GM19025 (cell line): Measurements from ENCODE around the gene CCR9.
"Not testable (repeated sequence)": the region's sequence is repeated elsewhere in the genome, so short reads cannot be mapped to it uniquely, and the experiment has no call there.

Source experiments
- ATAC-seq: cut with Tn5 transposase; IDR thresholded peaks from one replicate; pipeline ENCODE4 v1.9.1; 2021; ENCODE audit warnings: mild to moderate bottlenecking, low read depth, moderate library complexity; ENCODE audit not compliant: unreplicated experiment

CCR9 gene, protein sequence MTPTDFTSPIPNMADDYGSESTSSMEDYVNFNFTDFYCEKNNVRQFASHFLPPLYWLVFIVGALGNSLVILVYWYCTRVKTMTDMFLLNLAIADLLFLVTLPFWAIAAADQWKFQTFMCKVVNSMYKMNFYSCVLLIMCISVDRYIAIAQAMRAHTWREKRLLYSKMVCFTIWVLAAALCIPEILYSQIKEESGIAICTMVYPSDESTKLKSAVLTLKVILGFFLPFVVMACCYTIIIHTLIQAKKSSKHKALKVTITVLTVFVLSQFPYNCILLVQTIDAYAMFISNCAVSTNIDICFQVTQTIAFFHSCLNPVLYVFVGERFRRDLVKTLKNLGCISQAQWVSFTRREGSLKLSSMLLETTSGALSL

DNA sequence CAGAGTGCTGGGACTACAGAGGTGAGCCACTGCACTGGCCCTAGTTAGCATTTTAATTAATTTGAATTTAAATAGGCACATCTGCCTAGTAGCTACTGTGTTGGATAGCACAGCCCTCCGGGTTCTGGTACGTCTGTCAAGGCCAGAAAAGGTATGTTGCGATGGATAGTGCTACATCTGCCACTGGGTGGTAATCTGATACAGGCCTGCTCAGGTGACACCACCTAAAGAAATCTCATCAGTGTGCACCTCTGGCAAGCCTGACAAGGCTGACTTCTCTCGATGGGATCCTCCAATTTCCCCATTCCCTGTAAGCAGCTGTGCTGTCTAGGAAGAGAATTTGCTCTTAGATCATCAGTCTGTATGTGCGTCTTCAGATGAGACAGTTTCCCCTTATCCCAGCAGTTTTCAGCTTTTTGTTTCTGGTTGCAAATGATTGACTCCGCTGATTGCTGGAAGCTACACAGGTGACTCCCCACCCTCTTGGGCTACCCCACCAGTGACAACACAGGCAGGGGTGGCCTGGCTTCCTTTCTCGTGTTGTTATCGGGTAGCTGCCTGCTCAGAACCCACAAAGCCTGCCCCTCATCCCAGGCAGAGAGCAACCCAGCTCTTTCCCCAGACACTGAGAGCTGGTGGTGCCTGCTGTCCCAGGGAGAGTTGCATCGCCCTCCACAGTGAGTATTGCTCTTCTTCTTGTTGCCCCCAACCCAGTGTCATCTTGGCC lies at the start of gene CCR9:
Gene CCR9, plus strand, starts transcription at position 565 of the 727 bp plus-strand sequence. CDS start 8,391 bp downstream, outside the sequence.
- no peak for ATAC-seq

DNA sequence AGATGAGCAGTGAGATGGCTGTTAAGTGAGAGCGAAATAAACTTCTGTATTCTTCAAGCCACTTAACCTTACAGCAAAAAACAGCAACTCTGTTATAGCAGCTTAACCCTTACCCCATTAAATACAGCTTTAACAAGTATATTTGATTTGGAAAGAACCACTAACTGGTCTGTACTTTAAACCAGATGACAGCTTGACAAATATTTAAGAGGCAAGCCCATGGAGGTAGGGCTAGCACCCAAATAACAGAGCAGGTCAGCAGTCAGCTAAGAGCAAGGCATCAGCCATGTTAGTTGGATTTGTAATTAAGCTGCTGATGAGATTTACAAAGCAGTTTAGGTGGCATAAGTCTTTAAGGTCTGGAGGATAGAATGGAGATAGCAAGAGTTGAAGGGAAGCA lies 47.9 kb upstream of the CCR9 start:
- no peak for ATAC-seq

DNA sequence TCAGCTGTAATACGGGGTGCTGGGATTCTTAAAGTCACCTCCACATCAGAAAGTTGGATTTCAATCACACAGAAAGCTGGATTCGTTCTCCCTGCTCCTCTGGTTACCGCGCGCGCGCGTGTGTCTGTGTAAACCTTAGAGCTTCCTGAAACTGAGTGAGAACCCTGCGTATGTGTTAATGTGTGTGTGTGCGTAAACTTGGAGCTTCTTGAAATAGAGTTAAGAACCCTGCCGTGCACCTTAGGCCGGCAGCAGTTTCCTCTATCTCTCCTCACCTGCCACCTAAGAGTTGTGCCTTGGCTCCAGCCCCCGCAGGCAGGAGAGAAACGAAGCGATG lies 45.0 kb upstream of the CCR9 start:
- ATAC-seq = peak; percentile 17

- peak; percentile 96 for ATAC-seq
Observed at GRCh38 chr3:45841757-45842491, 44.4 kb upstream of the CCR9 start, which contains the start of gene LZTFL1. Gene LZTFL1, minus strand, starts transcription at chr3:45842119. Its CDS starts 128 bp downstream, at chr3:45841991.

- ATAC-seq = no peak
Observed at GRCh38 chr3:45842851-45843625, 43.3 kb upstream of the CCR9 start.

GRCh38 chr3:45844616-45845015 lies 41.7 kb upstream of the CCR9 start:
- ATAC-seq = no peak

DNA sequence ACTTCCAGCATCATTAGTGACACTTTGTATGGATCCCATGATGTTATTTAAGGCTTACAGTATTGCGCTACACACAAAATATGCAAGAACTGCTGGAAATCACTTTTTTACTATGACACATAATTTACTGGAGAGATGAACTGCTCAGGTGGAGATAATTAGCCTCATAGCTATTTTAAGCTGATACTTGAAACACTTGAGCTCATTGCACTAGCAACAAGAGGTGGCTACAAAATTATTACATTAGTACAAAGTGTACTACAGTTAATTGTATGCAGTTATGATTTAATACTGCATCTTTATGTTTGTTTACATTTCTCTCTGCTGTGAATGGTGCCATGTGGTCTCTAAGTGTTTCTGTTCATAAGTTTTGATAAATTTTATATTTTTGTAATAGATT lies 38.0 kb upstream of the CCR9 start:
- ATAC-seq = no peak

GRCh38 chr3:45852828-45853227 lies 33.5 kb upstream of the CCR9 start:
- ATAC-seq = no peak

- not testable (repeated sequence) for ATAC-seq
Observed at GRCh38 chr3:45856323-45856722, 30.0 kb upstream of the CCR9 start.

DNA sequence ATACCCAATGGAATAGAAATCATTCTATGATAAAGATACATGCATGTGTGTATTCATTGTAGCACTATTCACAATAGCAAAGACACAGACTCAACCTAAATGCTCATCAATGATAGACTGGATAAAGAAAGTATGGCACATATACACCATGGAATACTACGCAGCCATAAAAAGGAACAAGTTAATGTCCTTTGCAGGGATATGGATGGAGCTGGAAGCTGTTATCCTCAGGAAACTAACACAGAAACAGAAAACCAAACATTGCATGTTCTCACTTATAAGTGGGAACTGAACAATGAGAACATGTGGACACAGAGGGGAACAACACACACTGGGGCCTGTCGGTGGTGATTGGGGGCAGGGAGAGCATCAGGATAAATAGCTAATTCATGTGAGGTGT lies 29.3 kb upstream of the CCR9 start:
- not testable (repeated sequence) for ATAC-seq

DNA sequence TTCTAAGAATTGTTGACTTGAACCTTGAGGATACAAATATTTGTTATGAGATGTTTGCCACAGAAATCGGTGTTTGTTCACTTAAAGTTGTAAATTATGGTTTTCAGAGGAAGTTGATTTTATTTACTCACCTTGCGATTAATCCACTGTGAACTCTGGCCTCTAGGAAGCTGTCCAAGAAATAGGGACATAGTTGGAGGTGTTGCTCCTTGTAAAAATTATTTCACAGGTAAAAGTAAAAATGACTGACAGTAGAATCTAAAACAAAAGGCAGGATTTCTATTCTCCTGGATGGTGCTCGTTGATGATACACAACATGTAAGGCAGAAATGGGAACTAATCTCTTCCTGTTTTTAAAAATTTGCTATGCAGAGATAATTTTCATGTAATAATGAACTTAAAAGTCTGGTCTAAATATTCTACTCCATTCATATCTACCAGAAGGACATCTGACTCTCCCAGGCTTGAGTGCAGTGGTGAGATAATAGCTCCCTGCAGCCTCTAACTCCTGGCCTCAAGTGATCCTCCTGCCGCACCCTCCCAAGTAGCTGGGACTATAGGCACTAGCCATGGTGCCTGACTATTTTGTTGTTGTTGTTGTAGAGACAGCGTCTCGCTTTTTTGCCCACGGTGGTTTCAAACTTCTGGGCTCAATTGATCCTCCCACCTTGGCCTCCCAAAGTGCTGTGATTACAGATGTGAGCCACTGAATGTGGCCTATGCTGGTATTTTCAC lies 27.4 kb upstream of the CCR9 start:
- no peak for ATAC-seq

DNA sequence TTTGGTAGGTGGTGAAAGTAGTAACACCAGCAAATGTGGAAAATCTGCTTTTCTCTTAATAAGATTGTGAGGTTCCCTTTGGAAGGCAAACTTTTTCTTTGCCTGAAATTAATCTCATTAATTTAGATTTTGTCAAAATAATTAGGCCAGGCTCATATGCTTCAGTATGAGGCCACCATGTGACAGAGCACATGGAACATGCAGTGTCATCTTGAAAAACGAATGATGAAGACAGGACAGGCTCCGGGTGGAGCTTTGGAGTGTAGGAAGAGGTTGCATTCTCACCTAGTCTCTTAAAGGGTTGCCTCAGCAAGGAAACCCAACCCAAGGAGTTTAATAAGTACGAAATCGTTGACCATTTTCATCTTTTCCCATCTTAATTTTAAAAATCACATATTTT lies 25.9 kb upstream of the CCR9 start:
- no peak for ATAC-seq

DNA sequence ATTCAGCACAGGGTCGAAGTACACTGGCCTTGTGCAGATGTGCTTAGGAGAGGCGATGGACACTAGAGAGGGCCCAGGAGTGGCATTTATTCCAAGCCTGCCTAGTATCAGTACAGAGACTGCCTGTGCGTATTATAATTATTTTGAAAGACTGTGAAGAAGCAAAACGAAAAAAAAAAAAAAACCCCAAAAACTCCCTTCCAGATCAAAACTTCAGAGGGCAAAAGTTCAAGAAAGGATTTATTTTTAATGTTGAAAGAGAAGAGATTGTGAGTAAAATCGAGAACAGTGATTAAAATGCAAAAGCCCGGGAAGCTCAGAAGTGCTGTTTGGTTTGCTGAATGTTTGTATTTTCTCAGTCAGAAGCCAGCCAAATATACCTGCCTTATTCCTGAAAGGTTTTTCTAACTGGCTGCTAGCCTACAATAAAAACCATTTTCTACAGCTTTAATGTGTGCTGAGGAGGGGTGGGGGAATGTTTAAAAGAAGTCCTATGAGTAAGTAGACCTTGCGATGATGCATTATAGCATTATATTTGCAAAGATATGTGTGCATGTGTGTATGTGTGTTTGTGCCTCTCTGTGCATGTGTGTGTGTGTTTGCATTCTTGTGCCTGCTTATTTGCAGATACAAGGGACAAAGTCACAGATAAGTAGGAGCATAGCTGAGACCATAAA lies 25.2 kb upstream of the CCR9 start:
- no peak for ATAC-seq

DNA sequence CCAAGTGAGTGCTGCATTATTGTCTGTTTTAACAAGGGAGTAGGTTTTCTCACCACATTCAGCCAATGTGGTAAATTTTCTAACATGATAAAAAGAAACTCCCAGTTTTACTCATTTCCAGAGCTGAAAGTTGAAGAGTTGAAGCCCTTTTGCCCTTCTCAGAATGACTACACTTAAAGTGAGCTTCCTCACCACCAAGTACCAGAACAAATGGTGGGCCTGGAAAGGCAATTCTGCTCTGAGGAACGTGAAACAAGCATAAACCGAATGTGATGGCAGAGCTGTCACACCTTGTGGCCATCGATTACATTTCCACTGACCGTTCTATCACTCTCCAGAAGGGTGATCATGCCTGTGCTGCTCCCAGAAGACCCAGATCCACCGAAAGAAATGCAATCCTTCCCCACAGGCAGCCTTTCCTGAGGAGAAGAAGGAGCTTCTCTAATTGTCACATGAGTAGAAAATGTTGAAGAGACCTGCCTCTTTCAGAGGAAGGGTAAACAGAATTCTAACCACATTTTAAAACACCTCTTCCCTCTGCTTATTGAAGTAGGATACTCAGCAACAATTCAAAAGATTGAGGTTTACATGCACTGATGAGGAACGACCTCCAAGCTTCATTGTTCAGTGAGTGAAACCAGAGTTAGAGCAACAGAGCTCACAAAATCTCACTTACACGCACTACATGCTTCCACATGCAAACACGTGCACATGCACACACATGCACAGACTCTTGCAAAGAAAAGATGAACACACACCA lies 21.4 kb upstream of the CCR9 start:
- ATAC-seq = peak; percentile 67

GRCh38 chr3:45865563-45865962 lies 20.8 kb upstream of the CCR9 start:
- ATAC-seq = no peak

DNA sequence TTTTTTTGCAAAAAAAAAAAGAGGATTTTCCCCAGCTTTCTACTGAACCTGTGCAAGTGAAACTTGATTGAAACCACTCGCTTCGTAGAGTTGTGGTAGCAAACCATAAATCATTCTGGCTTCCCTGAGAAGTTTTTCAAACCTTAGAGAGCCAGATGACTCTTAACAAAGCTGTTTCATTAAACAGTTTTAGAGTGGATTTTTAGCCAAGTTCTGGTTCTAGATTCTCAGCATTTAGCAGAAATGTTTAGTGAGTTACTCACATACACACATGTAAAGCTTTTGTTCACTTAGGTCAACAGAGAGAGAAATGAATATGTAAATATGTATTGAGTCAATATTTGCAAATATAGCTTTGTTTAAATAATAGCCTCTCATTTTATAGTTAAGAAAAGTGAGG lies 18.1 kb upstream of the CCR9 start:
- no peak for ATAC-seq

DNA sequence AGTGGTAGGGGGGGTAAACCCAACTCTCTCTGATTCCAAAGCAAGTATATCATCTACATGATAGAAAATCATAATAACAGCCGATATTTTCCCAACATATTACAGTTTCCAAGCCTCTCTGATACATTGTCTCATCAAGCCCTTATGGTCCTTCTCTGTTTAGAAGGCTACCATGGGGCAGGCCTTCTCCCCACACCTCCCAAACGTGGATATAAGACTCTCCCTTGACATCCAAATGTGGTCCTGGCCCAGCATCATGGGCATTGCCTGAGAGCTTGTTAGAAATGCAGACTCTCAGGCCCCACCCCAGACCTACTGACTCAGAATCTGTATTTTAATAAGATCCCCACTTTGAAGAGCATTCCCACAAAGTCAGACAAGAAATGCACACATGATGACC lies 17.7 kb upstream of the CCR9 start:
- no peak for ATAC-seq

- no peak for ATAC-seq
Observed at GRCh38 chr3:45869638-45870037, 16.7 kb upstream of the CCR9 start.

DNA sequence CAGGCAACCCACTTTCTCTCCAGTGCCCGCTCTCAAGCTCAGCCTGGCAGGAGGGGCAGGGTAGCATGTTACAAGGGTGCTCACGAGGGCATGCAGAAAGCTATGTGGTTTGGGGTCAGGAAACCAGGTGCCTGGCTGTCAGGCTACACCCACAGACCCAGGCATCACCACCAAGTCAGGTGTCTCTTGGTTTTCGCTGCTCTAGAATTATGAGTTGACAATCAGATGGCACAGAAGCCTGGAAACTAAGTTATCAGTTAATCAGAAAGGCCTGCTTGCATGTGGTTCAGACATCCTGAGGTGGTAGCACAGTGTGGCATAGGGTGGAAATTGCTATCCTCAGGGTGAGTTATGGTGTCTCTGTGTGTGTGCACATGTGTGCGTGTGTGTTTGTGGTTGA lies 16.2 kb upstream of the CCR9 start:
- ATAC-seq = no peak
